HG03457 (cell line): ENCODE results near the gene CNDP1.
"Not testable (repeated sequence)": the region's sequence is repeated elsewhere in the genome, so short reads cannot be mapped to it uniquely, and the experiment has no call there.

Experiments
- ATAC-seq: cut with Tn5 transposase; IDR thresholded peaks from one replicate; pipeline ENCODE4 v1.9.1; 2021; ENCODE audit warnings: moderate number of reproducible peaks; ENCODE audit not compliant: unreplicated experiment

The CNDP1 gene

GRCh38 chr18:74520096-74520833, 14.0 kb upstream of the CNDP1 start:
- ATAC-seq = no peak

- no peak for ATAC-seq
Measured at GRCh38 chr18:74521068-74521725, 13.1 kb upstream of the CNDP1 start.

DNA sequence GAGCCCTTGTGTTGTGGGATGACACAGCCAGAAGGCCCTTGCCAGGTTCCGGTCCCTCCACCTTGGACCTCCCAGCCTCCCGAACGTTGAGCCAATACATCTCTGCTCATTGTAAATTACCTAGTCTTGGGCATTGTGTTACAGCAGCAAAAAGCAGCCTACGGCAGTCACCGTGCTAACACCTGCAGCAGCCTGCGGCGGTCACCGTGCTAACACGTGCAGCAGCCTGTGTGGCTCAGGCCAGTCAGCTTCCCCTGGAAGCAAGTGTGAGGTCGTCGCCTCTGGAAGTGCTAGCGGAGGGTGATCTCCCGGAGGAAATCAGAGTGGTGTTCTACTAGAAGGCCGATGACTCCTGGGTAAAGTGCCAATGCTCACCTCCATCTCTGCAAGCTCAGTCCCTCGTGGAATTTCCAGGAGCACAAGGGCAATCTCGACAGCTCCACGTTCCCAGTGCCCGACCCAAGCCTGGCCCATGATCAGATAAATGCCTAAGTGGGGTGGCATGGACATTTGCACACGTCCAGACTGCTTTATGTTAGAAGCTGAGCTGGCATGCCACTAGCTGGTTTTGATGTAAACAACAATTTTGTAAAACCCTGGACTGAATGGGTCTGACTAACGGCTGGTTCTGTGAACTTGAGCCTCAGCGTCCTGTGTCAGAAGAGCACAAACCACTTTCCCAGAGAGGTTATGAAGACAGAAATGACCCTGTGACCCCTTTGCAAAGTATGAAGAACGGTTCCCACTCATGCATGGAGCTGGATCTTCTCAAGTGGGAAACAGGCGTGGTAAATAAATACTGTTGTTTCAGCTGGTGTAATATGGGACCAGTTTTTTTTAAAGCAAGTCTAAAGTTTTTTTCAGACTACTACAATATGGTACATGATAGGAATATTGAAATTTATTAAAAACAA, 11.4 kb upstream of the CNDP1 start:
- no peak for ATAC-seq

DNA sequence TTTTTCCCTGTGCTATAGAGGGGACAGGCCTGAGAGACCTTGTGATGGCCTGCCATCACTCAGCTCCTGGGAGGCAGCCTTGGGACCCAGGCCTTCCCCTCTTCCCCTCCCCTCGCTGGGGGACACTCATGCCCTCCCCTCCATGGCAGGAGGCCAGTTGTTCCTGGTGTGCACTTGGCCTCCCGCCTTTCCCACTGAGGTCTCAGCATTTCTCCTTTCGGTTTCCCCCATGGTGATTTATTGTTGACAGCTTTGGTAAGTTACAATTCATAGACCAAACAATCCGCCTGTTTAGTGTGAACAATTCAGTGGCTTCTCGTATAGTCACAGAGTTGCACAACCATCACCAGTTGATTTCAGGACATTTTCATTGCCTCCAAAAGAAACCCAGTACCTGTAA, 10.2 kb upstream of the CNDP1 start:
- no peak for ATAC-seq

DNA sequence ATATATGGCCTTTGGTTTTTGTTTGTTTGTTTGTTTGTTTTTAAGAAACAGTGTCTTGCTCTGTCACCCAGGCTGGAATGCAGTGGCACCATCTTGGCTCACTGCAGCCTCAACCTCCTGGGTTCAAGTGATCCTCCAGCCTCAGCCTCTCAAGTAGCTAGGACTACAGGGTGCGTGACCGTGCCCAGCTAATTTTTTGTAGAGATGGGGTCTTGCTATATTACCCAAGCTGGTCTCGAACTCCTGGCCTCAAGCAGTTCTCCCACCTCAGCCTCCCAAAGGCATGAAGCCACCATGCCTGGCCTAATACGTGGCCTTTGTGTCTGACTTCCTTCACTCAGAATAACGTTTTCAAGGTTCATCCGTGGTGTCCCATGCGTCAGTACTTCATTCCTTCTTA, 9.4 kb upstream of the CNDP1 start:
- not testable (repeated sequence) for ATAC-seq

GRCh38 chr18:74525741-74526140, 8.6 kb upstream of the CNDP1 start:
- ATAC-seq = no peak

DNA sequence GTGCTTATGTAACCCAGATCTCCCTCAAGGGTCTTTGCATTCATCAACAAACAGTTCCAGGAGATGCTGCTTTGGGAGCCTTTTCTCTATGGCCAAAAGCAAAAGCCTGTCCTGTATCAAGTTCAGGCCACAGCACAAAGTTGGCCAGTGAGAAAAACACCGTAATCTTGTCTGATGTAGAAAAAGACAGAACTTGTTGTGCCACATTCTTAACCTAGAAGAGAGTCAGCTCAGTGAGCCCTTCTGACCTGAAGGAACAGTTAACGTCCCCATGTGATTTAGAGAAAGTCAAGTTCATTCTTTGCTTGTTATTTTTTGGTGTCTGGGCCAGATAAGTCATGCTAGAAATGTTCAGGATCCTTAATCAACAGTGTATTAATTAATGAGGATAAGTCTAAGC, 7.8 kb upstream of the CNDP1 start:
- ATAC-seq = no peak

GRCh38 chr18:74528478-74528877, 5.8 kb upstream of the CNDP1 start:
- no peak for ATAC-seq

DNA sequence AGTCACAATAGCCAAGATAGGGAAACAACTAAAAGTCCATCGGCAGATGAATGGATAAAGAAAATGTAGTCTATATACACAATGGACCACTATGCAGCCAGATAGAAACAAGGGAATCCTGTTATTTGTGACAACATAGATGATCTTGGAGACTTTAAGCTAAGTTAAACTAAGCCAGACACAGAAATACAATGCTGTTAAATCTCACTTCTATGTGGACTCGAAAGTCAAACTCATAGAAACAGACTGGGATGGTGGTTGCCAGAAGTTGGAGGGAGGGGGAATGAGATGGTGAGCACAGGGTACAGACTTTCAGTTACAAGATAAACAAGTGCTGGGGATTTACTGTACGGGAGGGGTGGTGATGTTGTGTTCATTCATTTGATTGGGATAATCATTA, 5.4 kb upstream of the CNDP1 start:
- ATAC-seq = no peak

DNA sequence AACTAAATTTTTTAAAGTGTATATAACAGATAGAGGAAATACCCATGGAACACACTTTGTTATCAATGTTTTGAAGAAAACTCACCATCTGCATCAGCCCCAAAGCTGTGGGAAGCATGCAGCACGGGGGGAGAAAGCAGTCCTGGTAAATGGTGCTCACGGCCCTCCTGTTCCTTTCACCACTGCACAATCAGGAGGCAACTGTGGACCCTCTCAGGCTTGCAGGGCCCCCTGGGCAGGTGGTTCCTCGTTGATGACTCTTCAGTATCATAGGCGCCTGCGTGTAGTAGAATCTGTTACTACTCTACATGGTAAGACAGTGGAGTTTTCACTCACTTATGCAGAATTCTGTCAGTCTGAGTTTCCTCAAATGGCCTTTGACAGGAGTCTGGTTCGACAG, 4.9 kb upstream of the CNDP1 start:
- no peak for ATAC-seq

DNA sequence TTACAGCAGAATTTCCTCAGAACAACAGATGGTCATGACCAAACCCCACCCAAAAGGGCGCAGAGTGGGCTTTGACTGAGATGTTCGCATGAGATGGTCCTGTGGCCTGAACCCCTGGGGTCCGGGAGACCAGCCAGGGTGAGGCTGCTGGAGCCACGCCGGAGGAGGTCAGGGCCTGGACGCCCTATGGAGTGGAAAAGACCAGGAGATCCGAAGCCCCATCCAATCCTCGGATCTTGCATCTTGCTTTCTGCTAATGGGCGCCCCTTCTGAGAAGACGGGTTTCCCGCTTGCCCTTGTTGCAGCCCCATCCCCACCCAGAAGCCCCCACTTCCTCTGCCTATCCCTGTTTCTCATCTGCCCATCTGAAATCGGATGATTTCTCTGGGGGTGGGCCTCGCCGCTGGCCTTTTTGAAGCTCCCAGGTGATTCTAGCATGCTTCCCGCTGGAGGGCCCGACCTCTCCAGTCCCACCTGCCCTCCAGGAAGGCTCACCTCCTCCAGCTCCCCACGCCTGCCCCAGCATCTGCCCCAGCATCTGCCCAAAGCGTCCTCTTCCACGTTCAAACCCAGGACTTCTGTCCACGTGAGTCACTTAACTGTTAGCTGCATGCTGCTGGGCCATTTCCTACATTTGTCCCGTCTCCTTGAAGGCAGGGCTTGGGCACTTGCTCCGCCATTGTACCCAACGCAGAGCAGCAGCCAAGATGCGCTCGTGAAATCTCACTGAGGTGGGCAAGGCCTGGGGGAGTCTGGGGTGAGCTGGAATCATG, 4.3 kb upstream of the CNDP1 start:
- ATAC-seq = no peak

- ATAC-seq = no peak
Measured at GRCh38 chr18:74530584-74530862, 3.8 kb upstream of the CNDP1 start.

- ATAC-seq = no peak
Measured at GRCh38 chr18:74531043-74531442, 3.3 kb upstream of the CNDP1 start.

- no peak for ATAC-seq
Measured at GRCh38 chr18:74532511-74533025, 1.7 kb upstream of the CNDP1 start.

GRCh38 chr18:74533666-74534065, 634 bp upstream of the CNDP1 start:
- ATAC-seq = no peak

DNA sequence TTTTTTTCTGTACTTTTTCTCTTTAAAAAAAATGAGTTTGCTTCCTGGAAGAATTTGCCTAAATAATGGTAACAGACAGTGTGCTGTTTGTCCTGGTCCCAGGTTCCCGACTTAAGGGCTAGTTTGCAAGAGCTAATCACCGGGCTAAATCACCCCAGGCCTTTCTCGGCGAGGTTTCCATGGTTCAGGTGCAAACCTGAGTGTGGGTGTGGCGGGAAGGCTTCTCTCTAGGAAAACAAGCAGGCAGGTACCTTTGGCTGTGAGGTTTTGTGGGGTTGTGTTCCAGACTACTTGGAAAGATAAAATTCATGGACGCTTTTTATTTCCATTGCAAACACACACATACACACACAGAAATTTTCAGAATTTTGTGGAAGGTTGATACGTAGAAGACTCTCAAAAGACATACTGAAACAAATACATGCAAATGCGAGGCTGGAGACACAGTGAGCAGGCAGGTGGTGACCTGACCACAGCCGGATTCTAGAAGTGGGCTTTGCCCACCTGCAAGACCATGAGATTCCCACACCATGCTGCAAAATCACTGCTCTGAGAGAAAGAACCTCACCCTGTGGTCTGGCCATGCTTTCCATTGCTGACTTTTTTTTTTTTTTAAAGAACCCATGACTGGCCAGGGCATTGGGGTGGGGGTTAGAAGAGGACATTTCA, 815 bp downstream of the CNDP1 start:
- no peak for ATAC-seq

DNA sequence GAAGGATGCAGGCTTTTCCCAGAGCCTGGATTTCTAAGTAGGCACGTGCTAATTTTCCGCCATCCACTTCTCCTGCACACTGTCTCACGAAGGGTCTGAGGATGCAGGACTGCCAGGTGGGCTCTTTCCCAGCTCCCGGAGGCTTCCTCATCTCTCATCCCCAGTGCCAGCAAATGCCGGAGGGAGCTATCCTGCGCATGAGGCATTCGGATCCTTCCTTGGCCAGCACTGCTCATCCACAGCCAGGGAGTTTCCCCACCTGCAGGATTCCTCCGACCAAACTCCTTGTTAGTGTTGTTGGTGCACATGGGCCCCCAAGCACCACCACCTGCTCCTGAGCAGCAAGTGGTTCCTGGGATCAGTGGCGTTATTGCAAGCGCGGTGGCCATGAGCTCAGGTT, 5.0 kb downstream of the CNDP1 start:
- ATAC-seq = no peak

GRCh38 chr18:74540652-74541421, 6.5 kb downstream of the CNDP1 start:
- ATAC-seq = no peak

- no peak for ATAC-seq
Measured at GRCh38 chr18:74541703-74542555, 7.6 kb downstream of the CNDP1 start.
